AG04449 (cell line): ENCODE results near the gene NPAT.
"Not testable (repeated sequence)": the region's sequence is repeated elsewhere in the genome, so short reads cannot be mapped to it uniquely, and the experiment has no call there.

ENCODE experiments used
- CTCF ChIA-PET: fragments of 350-600 bp; formaldehyde crosslinking; extraction: SDS; loops from one replicate; lab custom pipeline; 2021; ENCODE audit warnings: antibody characterized with exemption; lab: Yijun Ruan, JAX
- POLR2A ChIA-PET: fragments of 400-600, 350-600 bp; formaldehyde crosslinking; extraction: SDS; loops from one replicate; lab custom pipeline; 2020; ENCODE audit warnings: antibody characterized with exemption, inconsistent platforms; lab: Yijun Ruan, JAX
- DNase-seq: peaks from one replicate; pipeline ENCODE4 v3.0.0-alpha.2; 2010; ENCODE audit warnings: low read depth, low spot score
- H3K4me3 ChIP-seq: 2 replicates; pipeline ENCODE4 v1.5.1; 2011; ENCODE audit warnings: low read depth, mild to moderate bottlenecking, control low read depth, low read length
- CTCF ChIP-seq: IDR thresholded peaks from one replicate; pipeline ENCODE4 v1.5.1; 2011; ENCODE audit warnings: mild to moderate bottlenecking, moderate library complexity, low read length, control low read depth, inconsistent platforms; ENCODE audit not compliant: insufficient read depth; ENCODE audit errors: missing control alignments

Gene NPAT

GRCh38 chr11:108148556-108148955 is 73.9 kb downstream of the NPAT start:
- no peak for DNase-seq
- TF ChIP-seq CTCF, result no peak
- POLR2A ChIA-PET, result no interaction called here
- CTCF ChIA-PET, result interaction anchor here (1.0 kb wide), 1 partner anchor 9 kb away, joined by 5 read pairs; no protein-coding TSS in a partner anchor
- H3K4me3 ChIP-seq, result no peak overlapping the region

GRCh38 chr11:108147150-108147549 is 75.3 kb downstream of the NPAT start:
- TF ChIP-seq CTCF, result no peak
- H3K4me3 ChIP-seq, result no peak overlapping the region
- CTCF ChIA-PET, result interaction anchor here (1.4 kb wide), 1 partner anchor 29 kb away, joined by 4 read pairs; no protein-coding TSS in a partner anchor
- POLR2A ChIA-PET, result no interaction called here
- DNase-seq, result no peak

GRCh38 chr11:108144615-108145014 is 77.8 kb downstream of the NPAT start:
- POLR2A ChIA-PET, result no interaction called here
- TF ChIP-seq CTCF, result no peak
- no peak for DNase-seq
- CTCF ChIA-PET, result interaction anchor here (1.3 kb wide), 1 partner anchor 10 kb away, joined by 3 read pairs; no protein-coding TSS in a partner anchor
- no peak overlapping the region for H3K4me3 ChIP-seq

- DNase-seq, result no peak
- POLR2A ChIA-PET, result no interaction called here
- H3K4me3 ChIP-seq, result no peak overlapping the region
- no peak for TF ChIP-seq CTCF
- CTCF ChIA-PET, result interaction anchor here (1.5 to 1.8 kb wide), 2 partner anchors 13 to 23 kb away, joined by 4 to 5 read pairs; no protein-coding TSS in a partner anchor
These were observed 80.1 kb downstream of the NPAT start for GRCh38 chr11:108142304-108142703.

- no peak for TF ChIP-seq CTCF
- DNase-seq, result no peak
- CTCF ChIA-PET, result no interaction called here
- no peak overlapping the region for H3K4me3 ChIP-seq
- POLR2A ChIA-PET, result no interaction called here
These were observed 85.2 kb downstream of the NPAT start for GRCh38 chr11:108137212-108137611.

GRCh38 chr11:108135845-108136544 is 86.4 kb downstream of the NPAT start:
- no peak overlapping the region for H3K4me3 ChIP-seq
- ChIA-PET CTCF (no interaction called here), POLR2A (no interaction called here)
- TF ChIP-seq CTCF, result no peak
- no peak for DNase-seq

GRCh38 chr11:108132993-108133538 is 89.4 kb downstream of the NPAT start:
- POLR2A ChIA-PET, H3K4me3 ChIP-seq, DNase-seq: not testable (repeated sequence)
- CTCF ChIA-PET, result interaction anchor here (1.3 kb wide), 1 partner anchor 15 kb away, joined by 4 read pairs; no protein-coding TSS in a partner anchor
